Ovary (tissue), 9 donors: ENCODE data around the gene STAT3. TPM values are rescaled to one million over a fixed set of nuclear protein-coding genes. Genes with fewer than 3 reads are reported as not detected.
A peak's percentile ranks its signal among the peaks of the same experiment; 100 is the strongest.
"Not testable (repeated sequence)": the region's sequence is repeated elsewhere in the genome, so short reads cannot be mapped to it uniquely, and the experiment has no call there.

Experiments used
- DNase-seq, 5 donors: peaks; one replicate each; pipeline ENCODE4 v3.0.0-alpha.2; 2019 to 2020
- H3K27ac ChIP-seq, 2 donors: fragments of 200-600 bp; one replicate each; pipeline versions ENCODE4 v1.5.1 to v1.8.0; 2019 to 2022
- H3K27me3 ChIP-seq: fragments of 200-600 bp; one replicate; pipeline ENCODE4 v1.8.0; 2022
- H3K36me3 ChIP-seq: fragments of 200-600 bp; sonication (generic); one replicate; pipeline ENCODE4 v1.5.1; 2019
- H3K4me1 ChIP-seq: one replicate; pipeline ENCODE4 v1.8.1; 2013; ENCODE audit warnings: mild to moderate bottlenecking, moderate library complexity; ENCODE audit not compliant: insufficient read depth
- H3K4me3 ChIP-seq: fragments of 200-600 bp; sonication (generic); one replicate; pipeline ENCODE4 v1.5.1; 2017
- H3K9me3 ChIP-seq, 2 donors: fragments of 200-600 bp in 1 of 2; sonication (generic) in 1 of 2; one replicate each; pipeline versions ENCODE4 v1.5.1 to v1.8.1; 2013 to 2019; ENCODE audit warnings: mild to moderate bottlenecking in 1 of 2, moderate library complexity in 1 of 2
- CTCF ChIP-seq, 3 donors: fragments of 450-650 bp in 2 of 3; fragments of 200-600 bp in 1 of 3; IDR thresholded peaks; one replicate each; pipeline versions ENCODE4 v1.5.1 to v1.8.0; 2016 to 2022; ENCODE audit warnings: antibody characterized with exemption in 3 of 3, mild to moderate bottlenecking in 1 of 3
- EP300 ChIP-seq: sonication (generic); formaldehyde crosslinking; IDR thresholded peaks from one replicate; pipeline ENCODE4 v1.6.1; 2017; ENCODE audit warnings: antibody characterized with exemption
- POLR2A ChIP-seq: fragments of 450-650 bp; IDR thresholded peaks from one replicate; pipeline ENCODE4 v1.6.1; 2017; ENCODE audit warnings: antibody characterized with exemption, mild to moderate bottlenecking, moderate library complexity
- whole genome bisulfite sequencing, 3 donors: extraction: QIAGEN DNeasy Blood & Tissue Kit in 1 of 3; methylation state at CpG; one replicate each; pipeline versions ENCODE4 v1.1.5 to v1.1.7; 2013 to 2017; 5-methylcytosine and 5-hydroxymethylcytosine counted together
- intact Hi-C, 4 donors: fragments of 100-400 bp; cut with DNase I; formaldehyde crosslinking; loops; one replicate each; pipeline versions ENCODE4 v1.11.0 to v1.15.1; 2022 to 2023
- polyA plus RNA-seq, 2 donors: library from polyadenylated mRNA; stranded (reverse); fragments of 200-250 nt in 1 of 2; fragments of 350-450 nt in 1 of 2; fragmentation: Illumina TruSeq in 1 of 2; extraction: RNeasy Lipid Tissue Mini Kit (QIAGEN cat#74804) in 1 of 2; gene quantifications; one replicate each; pipeline ENCODE4 v1.2.3, GENCODE V29; 2013 to 2014
- total RNA-seq, 7 donors: library from RNA; depleted of rRNA in 2 of 7; stranded (reverse); fragments of >200 nt in 2 of 7; fragmentation: NEBNext Ultra II Directional in 3 of 7; extraction: Animal tissue kit (Norgen Biotek cat#: 25700) in 3 of 7; gene quantifications; one replicate each; pipeline versions ENCODE4 v1.1.0 to v1.2.4, GENCODE V29; 2016 to 2023
- donor health status: DM: no; HTN: no; CAD: no; lungs with moderate emphysema.
- donor health status: DM: no; HTN: no; CAD: no.
- donor health status: Bipolar disorder and iron deficiency.
- donor health status: DM: yes; HTN: yes; CAD: no.
- donor health status: DM: no; HTN: no; CAD: no.
- donor health status: DM: yes; HTN: yes; CAD: no.

Gene STAT3
- total and polyA plus RNA-seq, 9 donors: 58.3 to 301 (median 192) TPM

GRCh38 chr17:42308446-42308845, 79.8 kb downstream of the STAT3 start:
- Histone ChIP-seq H3K4me3 (no peak overlapping the region), H3K27me3 (no peaks in the 10 kb centered on the region), H3K4me1 (peaks cover 23% of the 10 kb centered on the region), H3K9me3 (no peaks in the 10 kb centered on the region), H3K27ac (peak overlapping the region; percentile 71 to 92), H3K36me3 (no peaks in the 10 kb centered on the region)
- intact Hi-C loops: no loop called here
- TF ChIP-seq CTCF (IDR thresholded peaks at IDR 0.05) (no peak), POLR2A (no peak), EP300 (no peak)
- WGBS, 3 donors: 11 to 34% (median 34%) methylated on average over 7 of the region's 7 CpGs
- DNase-seq: no peak

DNA sequence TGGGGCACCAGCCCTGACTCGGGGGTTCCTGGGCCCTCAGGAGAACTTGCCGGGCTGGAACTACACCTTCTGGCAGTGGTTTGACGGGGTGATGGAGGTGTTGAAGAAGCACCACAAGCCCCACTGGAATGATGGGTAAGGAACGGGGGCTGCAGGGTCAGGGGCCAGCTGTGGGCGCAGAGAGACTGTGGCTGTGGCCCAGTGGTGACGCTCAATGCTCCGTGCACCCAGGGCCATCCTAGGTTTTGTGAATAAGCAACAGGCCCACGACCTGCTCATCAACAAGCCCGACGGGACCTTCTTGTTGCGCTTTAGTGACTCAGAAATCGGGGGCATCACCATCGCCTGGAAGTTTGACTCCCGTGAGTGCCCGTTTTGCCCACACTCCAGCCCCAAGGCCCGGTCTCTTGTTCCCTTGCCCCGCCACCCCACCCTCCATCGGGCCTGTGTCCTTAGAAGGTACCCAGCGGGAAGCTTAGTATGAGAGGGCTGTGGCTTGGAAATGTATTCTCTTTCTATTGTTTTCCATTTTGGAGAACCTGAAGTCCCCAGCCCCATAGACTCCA, 80.8 kb downstream of the STAT3 start:
- TF ChIP-seq EP300 (no peak), POLR2A (no peak), CTCF (IDR thresholded peaks at IDR 0.05) (no peak)

DNA sequence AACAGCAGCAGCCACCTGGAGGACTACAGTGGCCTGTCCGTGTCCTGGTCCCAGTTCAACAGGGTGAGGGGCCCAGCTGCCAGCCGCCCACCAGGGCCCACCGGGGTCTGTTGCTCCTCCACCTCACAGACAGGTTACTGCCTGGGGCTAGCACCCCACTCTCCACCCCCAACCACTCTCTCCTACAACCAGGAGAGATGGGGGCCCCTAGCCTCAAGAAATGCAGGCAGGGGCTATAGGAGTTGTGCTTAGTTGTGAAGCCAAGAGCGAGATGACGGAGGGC, 81.9 kb downstream of the STAT3 start:
- no peak overlapping the region for H3K4me3 ChIP-seq
- TF ChIP-seq EP300: no peak
- no peak for TF ChIP-seq CTCF (IDR thresholded peaks at IDR 0.05)
- TF ChIP-seq POLR2A: no peak
- H3K27ac ChIP-seq: peak overlapping the region in 1 of 2 donors; percentile 30
- H3K9me3 ChIP-seq: no peaks in the 10 kb centered on the region
- WGBS, 3 donors: 53 to 72% (median 64%) methylated on average over 5 of the region's 5 CpGs
- intact Hi-C loops: no loop called here
- H3K27me3 ChIP-seq: no peaks in the 10 kb centered on the region
- peaks cover 20% of the 10 kb centered on the region for H3K4me1 ChIP-seq
- no peak for DNase-seq
- H3K36me3 ChIP-seq: no peaks in the 10 kb centered on the region

More for the DNA sequence above, 80.8 kb downstream of the STAT3 start:
- intact Hi-C loops: no loop called here
- WGBS, 3 donors: 93 to 95% (median 95%) methylated on average over 19 of the region's 19 CpGs
- Histone ChIP-seq H3K4me3 (no peak overlapping the region), H3K9me3 (no peaks in the 10 kb centered on the region), H3K36me3 (no peaks in the 10 kb centered on the region), H3K27me3 (no peaks in the 10 kb centered on the region), H3K27ac (peak overlapping the region in 1 of 2 donors; percentile 92), H3K4me1 (peaks cover 20% of the 10 kb centered on the region)
- no peak for DNase-seq

GRCh38 chr17:42305543-42306384, 82.5 kb downstream of the STAT3 start:
- Histone ChIP-seq H3K27me3 (no peaks in the 10 kb centered on the region), H3K9me3 (no peaks in the 10 kb centered on the region), H3K4me3 (no peak overlapping the region), H3K4me1 (peaks cover 18% of the 10 kb centered on the region), H3K27ac (peak overlapping the region in 1 of 2 donors; percentile 30), H3K36me3 (no peaks in the 10 kb centered on the region)
- 55 to 68% (median 64%) methylated on average over 18 of the region's 18 CpGs for WGBS, 3 donors
- TF ChIP-seq POLR2A (no peak), EP300 (no peak), CTCF (IDR thresholded peaks at IDR 0.05) (no peak)
- intact Hi-C loops: no loop called here
- peak in 3 of 5 donors; percentile 52 to 69 (median 54) for DNase-seq

- intact Hi-C loops, H3K4me3 ChIP-seq, H3K9me3 ChIP-seq, H3K27me3 ChIP-seq, H3K36me3 ChIP-seq, DNase-seq, H3K27ac ChIP-seq: not testable (repeated sequence)
- H3K4me1 ChIP-seq: peaks cover 11% of the 10 kb centered on the region
- 95 to 98% (median 97%) methylated on average over 6 of the region's 6 CpGs for WGBS, 3 donors
Measured at GRCh38 chr17:42305031-42305330, 83.3 kb downstream of the STAT3 start.
